Urothelium cell line (cell line): ENCODE results near the gene HCAR1.
"Not testable (repeated sequence)": the region's sequence is repeated elsewhere in the genome, so short reads cannot be mapped to it uniquely, and the experiment has no call there.

Experiments
- DNase-seq: peaks from one replicate; pipeline ENCODE4 v3.0.0; 2011; ENCODE audit warnings: low spot score, mixed read lengths
- FAIRE-seq: peaks from 2 replicates; lab custom pipeline; 2011; peaks lifted over from hg19 to GRCh38; lab: Jason Lieb, UNC

HCAR1 gene

GRCh38 chr12:122730215-122731014, at the start of gene HCAR1:
TSS of gene HCAR1 (minus strand) at chr12:122730844. CDS start at chr12:122730339, 505 bp downstream.
- no peak for FAIRE-seq

GRCh38 chr12:122757568-122757967, 26.9 kb upstream of the HCAR1 start:
- DNase-seq (no peak), FAIRE-seq (no peak)

More at GRCh38 chr12:122730215-122731014, at the start of gene HCAR1:
- no peak for DNase-seq

- DNase-seq (no peak), FAIRE-seq (no peak)
Measured at GRCh38 chr12:122754790-122755189, 24.1 kb upstream of the HCAR1 start.

GRCh38 chr12:122753319-122753650, 22.6 kb upstream of the HCAR1 start:
- FAIRE-seq (no peak), DNase-seq (no peak)

GRCh38 chr12:122752464-122753318, 22.0 kb upstream of the HCAR1 start, which contains the start of gene DENR:
TSS of gene DENR (plus strand) at chr12:122752824. CDS start at chr12:122753702, 878 bp downstream.
- DNase-seq (peak; percentile 98), FAIRE-seq (peak; percentile 79)

GRCh38 chr12:122750781-122751515, 20.3 kb upstream of the HCAR1 start:
- not testable (repeated sequence) for FAIRE-seq, DNase-seq

- DNase-seq (no peak), FAIRE-seq (no peak)
Measured at GRCh38 chr12:122749569-122750332, 19.1 kb upstream of the HCAR1 start.

- DNase-seq (no peak), FAIRE-seq (no peak)
Measured at GRCh38 chr12:122747224-122748135, 16.8 kb upstream of the HCAR1 start.

GRCh38 chr12:122743895-122744525, 13.4 kb upstream of the HCAR1 start:
- DNase-seq (no peak), FAIRE-seq (no peak)

GRCh38 chr12:122740351-122740750, 9.7 kb upstream of the HCAR1 start:
- DNase-seq (no peak), FAIRE-seq (no peak)

- DNase-seq (no peak), FAIRE-seq (no peak)
Measured at GRCh38 chr12:122738571-122738970, 7.9 kb upstream of the HCAR1 start.

GRCh38 chr12:122732611-122733010, 2.0 kb upstream of the HCAR1 start:
- DNase-seq: no peak
- FAIRE-seq: no peak

GRCh38 chr12:122732170-122732569, 1.5 kb upstream of the HCAR1 start:
- FAIRE-seq (no peak), DNase-seq (no peak)

GRCh38 chr12:122729583-122730214, 945 bp downstream of the HCAR1 start:
- no peak for FAIRE-seq
- no peak for DNase-seq

- peak; percentile 75 for DNase-seq
Measured at GRCh38 chr12:122726080-122726558, 4.5 kb downstream of the HCAR1 start.

GRCh38 chr12:122725452-122726079, 5.1 kb downstream of the HCAR1 start:
- DNase-seq (no peak), FAIRE-seq (no peak)

More at GRCh38 chr12:122726080-122726558, 4.5 kb downstream of the HCAR1 start:
- FAIRE-seq: no peak

GRCh38 chr12:122724641-122725243, 5.9 kb downstream of the HCAR1 start:
- FAIRE-seq: no peak

More at GRCh38 chr12:122724641-122725243, 5.9 kb downstream of the HCAR1 start:
- no peak for DNase-seq
